Large intestine (tissue), 3 donors: ENCODE results near the gene VEZT. TPM values are rescaled to one million over a fixed set of nuclear protein-coding genes. Genes with fewer than 3 reads are reported as not detected.

Experiments used
- DNase-seq, 2 donors: peaks; one replicate each; pipeline versions ENCODE4 v3.0.0 to v3.0.0-alpha.2; 2013
- H3K27ac ChIP-seq: one replicate; pipeline ENCODE4 v1.5.1; 2013; ENCODE audit warnings: low read length
- H3K27me3 ChIP-seq: 2 replicates; pipeline ENCODE4 v1.6.1; 2013; ENCODE audit warnings: low read length; ENCODE audit not compliant: control insufficient read depth, insufficient read depth
- H3K36me3 ChIP-seq: 2 replicates; pipeline ENCODE4 v1.6.1; 2013; ENCODE audit warnings: low read length; ENCODE audit not compliant: control insufficient read depth, insufficient read depth
- H3K4me1 ChIP-seq: one replicate; pipeline ENCODE4 v1.6.1; 2013; ENCODE audit warnings: low read length; ENCODE audit not compliant: control insufficient read depth, insufficient read depth
- H3K4me3 ChIP-seq: one replicate; pipeline ENCODE4 v1.5.1; 2013; ENCODE audit warnings: low read length
- H3K9me3 ChIP-seq: one replicate; pipeline ENCODE4 v1.6.1; 2013; ENCODE audit warnings: mild to moderate bottlenecking, low read depth, low read length, moderate library complexity; ENCODE audit not compliant: control insufficient read depth
- WGBS: methylation state at CpG from one replicate; pipeline ENCODE4 v1.1.5; 2013; ENCODE audit warnings: low lambda C conversion rate; ENCODE audit not compliant: insufficient coverage; 5-methylcytosine and 5-hydroxymethylcytosine counted together
- polyA plus RNA-seq: library from polyadenylated mRNA; unstranded; fragments of 120-200 nt; gene quantifications from one replicate; pipeline ENCODE4 v1.2.1, GENCODE V29; 2013

Gene VEZT
- polyA plus RNA-seq, 1 donor = 61.2 TPM

- Histone ChIP-seq H3K27me3 (no peaks in the 10 kb centered on the region), H3K9me3 (no peaks in the 10 kb centered on the region), H3K4me3 (no peak overlapping the region), H3K36me3 (no peaks in the 10 kb centered on the region), H3K27ac (no peak overlapping the region), H3K4me1 (no peaks in the 10 kb centered on the region)
- DNase-seq = no peak
Observed at GRCh38 chr12:95328708-95329107, 111.1 kb downstream of the VEZT start.

- 20% methylated on average over 1 of the region's 4 CpGs for WGBS
- Histone ChIP-seq H3K27me3 (no peaks in the 10 kb centered on the region), H3K4me1 (no peaks in the 10 kb centered on the region), H3K36me3 (no peaks in the 10 kb centered on the region), H3K27ac (no peak overlapping the region), H3K4me3 (no peak overlapping the region), H3K9me3 (no peaks in the 10 kb centered on the region)
- DNase-seq = no peak
Observed at GRCh38 chr12:95335948-95336347, 118.3 kb downstream of the VEZT start.

GRCh38 chr12:95336387-95337067 is 118.9 kb downstream of the VEZT start:
- WGBS = 27% methylated on average over 2 of the region's 10 CpGs
- Histone ChIP-seq H3K27ac (no peak overlapping the region), H3K4me3 (no peak overlapping the region), H3K9me3 (no peaks in the 10 kb centered on the region), H3K36me3 (no peaks in the 10 kb centered on the region), H3K4me1 (no peaks in the 10 kb centered on the region), H3K27me3 (no peaks in the 10 kb centered on the region)
- DNase-seq = peak; percentile 67 to 75

- H3K27me3 ChIP-seq = no peaks in the 10 kb centered on the region
- H3K27ac ChIP-seq = no peak overlapping the region
- WGBS = 80% methylated on average over 1 of the region's 5 CpGs
Observed at GRCh38 chr12:95337146-95337545, 119.5 kb downstream of the VEZT start.

GRCh38 chr12:95339086-95339788 is 121.6 kb downstream of the VEZT start:
- Histone ChIP-seq H3K36me3 (no peaks in the 10 kb centered on the region), H3K27me3 (no peaks in the 10 kb centered on the region), H3K27ac (no peak overlapping the region), H3K4me1 (no peaks in the 10 kb centered on the region), H3K9me3 (no peaks in the 10 kb centered on the region), H3K4me3 (no peak overlapping the region)
- no peak for DNase-seq
- WGBS = no CpG with 5 or more reads among the region's 2 CpGs

More at GRCh38 chr12:95337146-95337545, 119.5 kb downstream of the VEZT start:
- H3K4me3 ChIP-seq = no peak overlapping the region
- H3K36me3 ChIP-seq = no peaks in the 10 kb centered on the region
- DNase-seq = no peak
- H3K4me1 ChIP-seq = no peaks in the 10 kb centered on the region
- no peaks in the 10 kb centered on the region for H3K9me3 ChIP-seq

GRCh38 chr12:95342008-95342407 is 124.4 kb downstream of the VEZT start:
- H3K9me3 ChIP-seq = no peaks in the 10 kb centered on the region
- H3K4me3 ChIP-seq = no peak overlapping the region
- H3K4me1 ChIP-seq = no peaks in the 10 kb centered on the region
- no peaks in the 10 kb centered on the region for H3K27me3 ChIP-seq
- H3K36me3 ChIP-seq = no peaks in the 10 kb centered on the region
- H3K27ac ChIP-seq = no peak overlapping the region
- no CpG with 5 or more reads among the region's 1 CpG for WGBS
- no peak for DNase-seq

GRCh38 chr12:95343461-95344230 is 126.0 kb downstream of the VEZT start:
- no peak for DNase-seq
- no peak overlapping the region for H3K4me3 ChIP-seq
- H3K9me3 ChIP-seq = no peaks in the 10 kb centered on the region
- H3K27ac ChIP-seq = no peak overlapping the region
- no peaks in the 10 kb centered on the region for H3K27me3 ChIP-seq
- 71% methylated on average over 2 of the region's 6 CpGs for WGBS
- no peaks in the 10 kb centered on the region for H3K36me3 ChIP-seq
- no peaks in the 10 kb centered on the region for H3K4me1 ChIP-seq

- no peaks in the 10 kb centered on the region for H3K9me3 ChIP-seq
- no peak for DNase-seq
- H3K27ac ChIP-seq = no peak overlapping the region
- no peaks in the 10 kb centered on the region for H3K36me3 ChIP-seq
- H3K27me3 ChIP-seq = no peaks in the 10 kb centered on the region
- no peak overlapping the region for H3K4me3 ChIP-seq
- H3K4me1 ChIP-seq = no peaks in the 10 kb centered on the region
- WGBS = no CpG with 5 or more reads among the region's 7 CpGs
Observed at GRCh38 chr12:95349291-95349690, 131.7 kb downstream of the VEZT start.

- no peaks in the 10 kb centered on the region for H3K9me3 ChIP-seq
- DNase-seq = no peak
- no peak overlapping the region for H3K4me3 ChIP-seq
- no peaks in the 10 kb centered on the region for H3K36me3 ChIP-seq
- no peaks in the 10 kb centered on the region for H3K27me3 ChIP-seq
- no CpG with 5 or more reads among the region's 6 CpGs for WGBS
- H3K4me1 ChIP-seq = no peaks in the 10 kb centered on the region
- H3K27ac ChIP-seq = no peak overlapping the region
Observed at GRCh38 chr12:95351748-95352147, 134.1 kb downstream of the VEZT start.
